ENCODE data around the gene RGL4.

RGL4 gene

GRCh38 chr22:23714596-23715578, 24.1 kb downstream of the RGL4 start:
- Histone ChIP-seq H3K18ac (ENCODE audit: low read depth in 1 of 2, low read length in 2 of 2) (no peak overlapping the region), H3K9ac (ENCODE audit: low read length) (no peak overlapping the region), H3K9me3 (ENCODE audit: control insufficient read depth, low read length) (no peaks in the 10 kb centered on the region), H3K4ac (ENCODE audit: low read depth in 1 of 2, low read length in 2 of 2) (no peak overlapping the region), H2BK120ac (ENCODE audit: low read depth, low read length) (no peak overlapping the region), H2AFZ (ENCODE audit: low read depth, low read length) (no peak overlapping the region), H3K23ac (ENCODE audit: low read length in 2 of 2) (no peak overlapping the region), H4K8ac (ENCODE audit: low read length) (no peak overlapping the region), H3K14ac (ENCODE audit: low read length in 2 of 2) (no peak overlapping the region), H3K27ac (ENCODE audit: low read length, poor library complexity, severe bottlenecking) (no peak overlapping the region), H3K4me3 (ENCODE audit: insufficient read depth in 1 of 2, low read depth in 1 of 2, low read length in 2 of 2) (no peak overlapping the region), H3K79me1 (replicated peaks; ENCODE audit: low read length, poor library complexity, severe bottlenecking) (peaks cover 19% of the 10 kb centered on the region), H2AK5ac (ENCODE audit: low read length, severe bottlenecking) (no peak overlapping the region), H3K36me3 (ENCODE audit: control insufficient read depth in 1 of 2, insufficient read depth in 2 of 2, low read depth in 1 of 2, low read length in 2 of 2) (peaks cover 29 to 45% of the 10 kb centered on the region in 2 experiments), H2BK12ac (ENCODE audit: low read length in 2 of 2) (no peak overlapping the region), H2BK5ac (ENCODE audit: low read depth, low read length, poor library complexity, severe bottlenecking) (no peak overlapping the region), H3K4me2 (ENCODE audit: low read length, poor library complexity, severe bottlenecking) (no peak overlapping the region), H3K4me1 (ENCODE audit: control insufficient read depth, insufficient read depth, low read depth, low read length) (peaks cover 13% of the 10 kb centered on the region), H4K91ac (ENCODE audit: low read length) (peak overlapping the region; percentile 20), H3K27me3 (ENCODE audit: control insufficient read depth in 1 of 2, insufficient read depth in 1 of 2, low read length in 2 of 2) (no peaks in the 10 kb centered on the region), H2BK15ac (ENCODE audit: low read depth, poor library complexity, severe bottlenecking) (no peak overlapping the region)
- WGBS = 91% methylated on average over 22 of the region's 23 CpGs
- no peak for DNase-seq

GRCh38 chr22:23715806-23716375, 25.1 kb downstream of the RGL4 start:
- peaks cover 19% of the 10 kb centered on the region for H3K79me1 ChIP-seq (replicated peaks; ENCODE audit: low read length, poor library complexity, severe bottlenecking)
- H2AK5ac ChIP-seq (ENCODE audit: low read length, severe bottlenecking) = no peak overlapping the region
- no peak overlapping the region for H4K91ac ChIP-seq (ENCODE audit: low read length)
- no peak overlapping the region for H3K14ac ChIP-seq (ENCODE audit: low read length in 2 of 2)
- no peak overlapping the region for H2BK120ac ChIP-seq (ENCODE audit: low read depth, low read length)
- no peak overlapping the region for H3K4ac ChIP-seq (ENCODE audit: low read depth in 1 of 2, low read length in 2 of 2)
- H3K27me3 ChIP-seq (ENCODE audit: control insufficient read depth in 1 of 2, insufficient read depth in 1 of 2, low read length in 2 of 2) = no peaks in the 10 kb centered on the region
- peaks cover 29 to 34% of the 10 kb centered on the region in 2 experiments for H3K36me3 ChIP-seq (ENCODE audit: control insufficient read depth in 1 of 2, insufficient read depth in 2 of 2, low read depth in 1 of 2, low read length in 2 of 2)
- H3K4me1 ChIP-seq (ENCODE audit: control insufficient read depth, insufficient read depth, low read depth, low read length) = peaks cover 13% of the 10 kb centered on the region
- no peak overlapping the region for H2BK5ac ChIP-seq (ENCODE audit: low read depth, low read length, poor library complexity, severe bottlenecking)
- no peak overlapping the region for H2BK12ac ChIP-seq (ENCODE audit: low read length in 2 of 2)
- 93% methylated on average over 15 of the region's 18 CpGs for WGBS
- H3K27ac ChIP-seq (ENCODE audit: low read length, poor library complexity, severe bottlenecking) = no peak overlapping the region
- H3K9ac ChIP-seq (ENCODE audit: low read length) = peak overlapping the region; percentile 94
- no peak for DNase-seq
- no peak overlapping the region for H4K8ac ChIP-seq (ENCODE audit: low read length)
- no peak overlapping the region for H3K18ac ChIP-seq (ENCODE audit: low read depth in 1 of 2, low read length in 2 of 2)
- H3K23ac ChIP-seq (ENCODE audit: low read length in 2 of 2) = no peak overlapping the region
- peak overlapping the region in 1 of 2 experiments; percentile 92 for H3K4me3 ChIP-seq (ENCODE audit: insufficient read depth in 1 of 2, low read depth in 1 of 2, low read length in 2 of 2)
- H2BK15ac ChIP-seq (ENCODE audit: low read depth, poor library complexity, severe bottlenecking) = no peak overlapping the region
- H2AFZ ChIP-seq (ENCODE audit: low read depth, low read length) = no peak overlapping the region
- no peak overlapping the region for H3K4me2 ChIP-seq (ENCODE audit: low read length, poor library complexity, severe bottlenecking)
- H3K9me3 ChIP-seq (ENCODE audit: control insufficient read depth, low read length) = no peaks in the 10 kb centered on the region

GRCh38 chr22:23716811-23717801, 26.3 kb downstream of the RGL4 start:
- Histone ChIP-seq H3K4me1 (ENCODE audit: control insufficient read depth, insufficient read depth, low read depth, low read length) (peaks cover 13% of the 10 kb centered on the region), H3K27ac (ENCODE audit: low read length, poor library complexity, severe bottlenecking) (no peak overlapping the region), H3K79me1 (replicated peaks; ENCODE audit: low read length, poor library complexity, severe bottlenecking) (peaks cover 17% of the 10 kb centered on the region), H2AK5ac (ENCODE audit: low read length, severe bottlenecking) (no peak overlapping the region), H3K27me3 (ENCODE audit: control insufficient read depth in 1 of 2, insufficient read depth in 1 of 2, low read length in 2 of 2) (no peaks in the 10 kb centered on the region), H3K4ac (ENCODE audit: low read depth in 1 of 2, low read length in 2 of 2) (peak overlapping the region; percentile 73 to 92), H4K8ac (ENCODE audit: low read length) (peak overlapping the region; percentile 100), H2AFZ (ENCODE audit: low read depth, low read length) (peak overlapping the region; percentile 99), H3K14ac (ENCODE audit: low read length in 2 of 2) (peak overlapping the region; percentile 83 to 96), H2BK12ac (ENCODE audit: low read length in 2 of 2) (peak overlapping the region in 1 of 2 experiments; percentile 67), H3K23ac (ENCODE audit: low read length in 2 of 2) (peak overlapping the region in 1 of 2 experiments; percentile 96), H3K4me2 (ENCODE audit: low read length, poor library complexity, severe bottlenecking) (peak overlapping the region; percentile 82), H2BK5ac (ENCODE audit: low read depth, low read length, poor library complexity, severe bottlenecking) (no peak overlapping the region), H3K18ac (ENCODE audit: low read depth in 1 of 2, low read length in 2 of 2) (peak overlapping the region; percentile 67 to 97), H2BK120ac (ENCODE audit: low read depth, low read length) (no peak overlapping the region), H3K9me3 (ENCODE audit: control insufficient read depth, low read length) (no peaks in the 10 kb centered on the region), H4K91ac (ENCODE audit: low read length) (peak overlapping the region; percentile 92), H2BK15ac (ENCODE audit: low read depth, poor library complexity, severe bottlenecking) (peak overlapping the region; percentile 65), H3K36me3 (ENCODE audit: control insufficient read depth in 1 of 2, insufficient read depth in 2 of 2, low read depth in 1 of 2, low read length in 2 of 2) (peaks cover 22 to 23% of the 10 kb centered on the region in 2 experiments), H3K4me3 (ENCODE audit: insufficient read depth in 1 of 2, low read depth in 1 of 2, low read length in 2 of 2) (peak overlapping the region; percentile 92 to 93), H3K9ac (ENCODE audit: low read length) (peak overlapping the region; percentile 94)
- WGBS = 6% methylated on average over 84 of the region's 84 CpGs
- peak; percentile 88 for DNase-seq

Measured in mesenchymal stem cell (in vitro differentiated cells and primary cell).